Islet of Langerhans (tissue), 1 donor: ENCODE measurements around the gene MAPKAPK2.

Experiments used
- FAIRE-seq: peaks from one replicate; lab custom pipeline; 2011; peaks lifted over from hg19 to GRCh38; lab: Jason Lieb, UNC

MAPKAPK2 gene

DNA sequence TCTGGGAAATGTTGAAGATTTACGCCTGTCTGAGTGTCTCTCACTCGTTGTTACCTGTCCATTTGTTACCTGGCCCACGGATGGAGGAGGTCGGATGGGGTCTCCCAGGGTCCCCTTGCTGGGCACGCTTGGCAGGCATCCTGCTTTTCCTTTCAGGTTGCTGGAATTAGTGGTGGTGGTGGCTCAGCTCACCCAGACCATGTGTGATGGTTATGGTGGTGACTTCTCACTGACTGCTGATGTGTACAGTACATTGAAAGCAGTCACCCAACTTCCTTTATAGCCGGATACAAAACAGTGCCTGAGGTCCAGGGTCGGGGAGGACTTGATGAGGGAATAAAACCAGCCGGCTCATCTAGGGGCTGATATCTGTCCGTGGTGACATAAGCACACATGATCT, 19.5 kb downstream of the MAPKAPK2 start:
- no peak for FAIRE-seq

DNA sequence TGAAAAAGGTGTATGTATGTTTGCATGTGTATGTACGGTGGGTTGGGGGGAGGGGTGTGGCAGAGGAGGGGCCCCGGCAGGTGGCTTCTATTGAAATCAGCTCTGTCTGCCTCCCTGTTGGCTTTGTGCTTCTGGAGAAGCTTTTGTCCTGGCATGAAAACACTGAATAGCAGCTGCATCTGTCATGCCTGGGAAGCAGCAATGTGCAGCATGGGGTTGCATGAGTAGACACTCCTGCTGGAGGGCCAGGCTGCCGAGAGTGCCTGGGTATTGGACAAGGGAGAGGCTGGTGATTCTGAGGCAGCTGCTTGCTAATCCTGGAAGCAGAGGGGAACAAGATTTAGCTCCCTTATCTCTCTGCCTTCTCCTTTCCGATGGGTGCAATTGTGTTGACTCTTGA, 20.5 kb downstream of the MAPKAPK2 start:
- no peak for FAIRE-seq

DNA sequence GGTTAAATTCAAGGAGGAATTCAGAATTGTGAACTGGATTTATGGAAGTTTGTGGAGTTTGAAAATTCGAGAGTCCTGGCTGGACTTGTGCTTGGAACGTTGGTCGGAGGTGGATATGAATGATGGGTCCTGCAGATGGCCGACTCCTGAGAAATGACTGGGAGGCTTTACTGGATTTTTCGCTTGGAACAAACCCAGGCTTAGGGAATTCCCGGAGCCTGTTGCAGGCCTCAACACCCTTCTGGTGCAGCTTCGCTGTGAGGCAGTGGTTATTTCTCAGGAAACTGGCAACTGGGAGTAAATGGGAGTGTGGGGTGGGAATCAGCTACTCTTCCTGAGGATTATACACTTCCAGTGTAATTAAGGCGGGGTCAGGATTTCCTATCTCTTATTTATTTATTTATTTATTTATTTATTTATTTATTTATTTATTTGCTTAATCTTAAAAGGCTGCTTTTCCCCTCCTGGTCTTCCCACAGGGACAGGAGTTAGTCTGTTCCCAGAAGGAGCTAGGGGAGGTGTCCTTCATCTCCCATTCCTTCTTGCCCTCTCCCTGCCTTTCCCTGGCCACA, 21.1 kb downstream of the MAPKAPK2 start:
- FAIRE-seq, result no peak

DNA sequence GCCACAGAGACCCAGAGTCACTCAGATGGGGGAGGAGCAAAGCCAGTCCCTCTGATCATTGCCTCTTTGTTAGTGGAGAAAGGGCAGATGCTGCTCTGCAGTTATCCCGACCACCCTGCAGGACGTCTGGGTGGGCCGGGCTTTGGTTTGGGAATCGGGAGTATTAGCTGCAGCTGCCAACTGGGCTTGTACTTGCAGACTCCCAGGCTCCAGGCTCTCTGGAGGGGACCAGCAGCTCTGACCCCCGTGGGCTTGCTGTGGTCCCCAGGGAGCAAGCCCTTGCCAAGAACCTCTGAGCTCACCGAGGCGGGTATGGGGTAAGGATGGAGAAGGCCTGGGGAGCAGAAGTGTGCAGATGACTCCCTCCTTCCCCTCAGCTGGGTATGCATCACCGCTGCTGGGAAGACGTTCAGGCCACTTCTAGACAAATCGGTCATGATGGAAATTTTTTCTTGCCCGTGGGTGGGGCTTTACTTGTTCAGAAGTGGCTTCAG, 21.6 kb downstream of the MAPKAPK2 start:
- no peak for FAIRE-seq

DNA sequence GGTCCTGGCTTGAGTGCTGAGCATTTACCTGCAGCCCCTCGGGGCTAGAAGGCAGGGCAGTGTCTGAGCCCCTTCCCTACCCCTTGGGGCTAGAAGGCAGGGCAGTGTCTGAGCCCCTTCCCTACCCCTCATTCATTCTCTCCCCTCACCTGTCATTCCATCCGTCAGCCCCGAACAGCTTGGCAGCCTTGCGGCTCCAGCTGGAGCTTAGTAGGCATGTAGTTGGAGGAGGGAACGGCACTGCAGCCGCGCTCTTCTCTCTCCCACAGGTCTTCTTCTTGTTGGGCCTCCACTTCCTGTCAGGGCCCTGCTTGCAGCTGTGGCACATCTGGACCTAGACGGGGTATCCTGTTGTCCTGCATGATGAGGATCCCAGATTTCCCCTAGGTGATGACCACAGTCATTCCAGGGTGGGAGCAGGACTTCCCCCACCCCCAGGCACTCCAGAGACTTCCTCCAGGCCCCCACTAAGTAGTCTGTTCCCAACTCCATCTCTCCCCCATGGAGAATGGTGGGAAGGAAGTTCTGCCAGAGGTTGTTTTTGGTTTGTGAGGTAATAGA, 22.2 kb downstream of the MAPKAPK2 start:
- FAIRE-seq, result no peak

DNA sequence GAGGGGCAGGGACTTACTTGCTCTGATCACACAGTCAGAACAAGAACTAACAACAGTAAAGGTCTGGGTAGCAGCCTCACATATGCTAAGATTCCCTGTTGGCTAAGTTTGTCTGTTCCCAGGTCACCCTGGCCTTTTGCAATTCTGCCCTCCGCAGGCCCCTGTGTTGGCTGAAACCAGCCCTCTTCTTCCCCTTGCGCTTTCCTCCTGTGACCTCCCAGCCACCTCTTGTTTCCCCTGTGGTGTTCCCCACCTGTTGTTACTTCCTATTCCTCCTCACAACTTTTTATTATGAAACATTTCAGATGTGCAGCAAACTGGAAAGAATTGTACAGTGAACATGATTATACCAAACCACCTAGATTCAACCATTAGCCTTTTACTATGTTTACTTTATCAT, 23.4 kb downstream of the MAPKAPK2 start:
- FAIRE-seq, result no peak

DNA sequence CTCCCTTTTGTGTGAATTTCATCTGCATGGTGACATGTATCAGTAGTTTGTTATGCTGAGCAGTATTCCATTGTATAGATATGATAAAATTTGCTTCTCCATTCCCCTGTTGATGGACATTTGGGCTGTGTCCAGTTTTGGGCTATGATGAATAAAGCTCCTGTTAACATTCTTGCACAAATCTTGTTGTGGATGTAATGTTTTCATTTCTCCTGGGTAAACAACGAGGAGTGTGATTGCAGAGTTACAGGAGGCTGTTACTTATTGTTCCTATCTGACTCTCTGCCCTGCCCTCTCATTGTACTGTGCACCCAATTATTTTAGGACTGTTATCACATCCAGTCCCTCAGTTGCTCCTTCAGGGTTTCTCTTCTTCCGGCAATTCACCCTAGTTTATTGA, 24.2 kb downstream of the MAPKAPK2 start:
- no peak for FAIRE-seq

DNA sequence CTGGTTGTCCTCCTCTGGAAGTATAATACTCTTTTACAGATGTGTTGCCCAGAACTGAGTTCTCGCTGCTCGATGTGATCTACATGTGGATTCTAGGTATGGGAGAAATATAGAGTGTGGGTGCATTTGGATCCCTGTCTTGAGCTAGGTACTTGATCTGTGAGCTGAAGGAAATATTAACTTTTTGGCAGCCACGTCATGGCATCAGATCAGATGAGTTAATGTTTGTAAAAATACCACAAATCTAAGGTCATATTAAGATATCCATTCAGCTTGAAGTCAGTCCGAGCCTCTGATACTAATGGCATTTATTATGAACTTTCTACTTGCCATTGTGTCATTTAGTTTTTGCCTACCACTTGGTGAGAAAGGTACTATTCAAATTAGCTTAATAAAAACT, 24.6 kb downstream of the MAPKAPK2 start:
- FAIRE-seq, result no peak

DNA sequence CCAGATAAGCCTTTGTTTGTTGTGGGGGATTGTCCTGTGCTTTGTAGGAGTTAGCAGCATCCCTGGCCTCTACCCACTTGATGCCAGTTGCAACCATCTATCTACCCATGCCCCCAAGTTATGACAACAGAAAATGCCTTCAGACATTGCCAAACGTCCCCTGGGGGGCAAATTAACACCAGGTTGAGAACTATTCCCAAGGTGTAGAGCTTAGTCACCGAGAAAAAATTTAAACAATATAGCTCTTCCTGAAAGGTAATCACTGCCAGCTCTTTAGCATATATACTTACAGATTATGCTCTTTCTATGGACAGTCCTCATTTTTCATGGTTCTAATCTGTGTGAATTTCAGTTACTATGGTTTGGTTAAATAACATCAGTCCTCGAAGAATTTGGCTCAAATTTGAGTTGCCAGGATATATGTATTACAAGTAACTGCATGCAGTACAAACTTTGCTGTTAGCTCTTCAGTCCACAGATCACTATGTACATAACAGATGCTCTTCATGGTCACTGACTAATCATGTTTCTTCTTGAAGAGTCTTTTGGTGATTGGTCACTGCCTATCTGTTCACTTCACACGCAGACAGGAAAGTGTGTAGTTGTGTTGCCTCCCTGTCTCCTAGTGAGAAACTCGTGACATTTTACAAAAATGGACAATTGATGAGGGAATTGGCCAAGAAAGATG, 25.2 kb downstream of the MAPKAPK2 start:
- no peak for FAIRE-seq

DNA sequence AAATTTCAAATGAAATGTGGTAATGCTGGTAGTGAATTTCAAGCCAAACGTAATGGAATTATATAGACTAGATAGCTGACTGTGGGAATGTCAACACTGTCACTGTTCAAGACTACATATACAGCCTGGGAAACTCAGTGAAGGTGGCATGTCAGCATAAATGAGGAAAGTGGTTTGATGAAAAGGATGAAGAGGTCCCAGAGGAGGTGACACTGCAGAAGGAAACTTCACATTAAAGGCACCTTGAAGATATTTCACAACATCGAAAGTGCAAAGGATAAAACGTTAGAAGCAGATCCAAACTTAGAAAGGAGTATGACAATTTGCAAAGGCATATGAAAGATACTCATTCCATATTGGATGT, 25.7 kb downstream of the MAPKAPK2 start:
- no peak for FAIRE-seq

DNA sequence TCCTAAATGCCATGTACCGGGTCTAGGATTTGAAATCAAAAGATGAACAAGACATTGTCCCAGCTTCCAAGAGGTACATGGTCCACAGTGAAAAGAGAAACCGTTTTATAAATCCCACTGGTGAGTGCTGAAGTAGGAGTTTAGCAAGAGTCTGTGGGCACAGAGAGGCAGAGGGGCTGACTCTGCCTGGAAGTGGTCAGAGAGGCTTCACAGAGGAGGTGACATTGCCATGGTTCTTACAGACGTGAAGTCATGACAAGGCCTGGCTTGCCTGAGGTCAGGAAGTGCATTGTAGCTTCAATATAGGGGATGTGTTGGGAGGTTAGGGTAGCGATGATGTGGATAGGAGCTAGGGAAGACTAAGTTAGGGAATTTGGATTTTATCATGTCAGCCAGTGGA, 28.4 kb downstream of the MAPKAPK2 start:
- FAIRE-seq, result no peak

DNA sequence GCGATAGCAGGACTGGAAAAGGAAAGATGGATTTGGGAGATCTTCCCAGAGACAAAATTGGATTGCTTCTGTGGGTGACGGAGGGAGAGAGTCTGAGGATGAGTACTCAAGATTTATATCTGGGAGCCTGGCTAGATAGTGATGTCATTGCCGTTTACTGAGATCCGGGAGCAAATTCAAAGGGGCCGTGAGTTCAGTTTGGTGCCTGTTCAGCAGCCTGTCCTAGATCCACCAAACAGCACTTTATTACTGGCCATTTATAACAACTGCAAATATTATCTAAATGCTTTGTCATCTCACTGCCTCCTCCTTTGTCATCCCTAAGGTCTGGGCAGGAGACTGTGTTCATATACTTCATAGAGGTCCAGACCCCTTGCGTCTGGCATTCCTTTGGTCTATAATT, 29.2 kb downstream of the MAPKAPK2 start:
- FAIRE-seq, result no peak

DNA sequence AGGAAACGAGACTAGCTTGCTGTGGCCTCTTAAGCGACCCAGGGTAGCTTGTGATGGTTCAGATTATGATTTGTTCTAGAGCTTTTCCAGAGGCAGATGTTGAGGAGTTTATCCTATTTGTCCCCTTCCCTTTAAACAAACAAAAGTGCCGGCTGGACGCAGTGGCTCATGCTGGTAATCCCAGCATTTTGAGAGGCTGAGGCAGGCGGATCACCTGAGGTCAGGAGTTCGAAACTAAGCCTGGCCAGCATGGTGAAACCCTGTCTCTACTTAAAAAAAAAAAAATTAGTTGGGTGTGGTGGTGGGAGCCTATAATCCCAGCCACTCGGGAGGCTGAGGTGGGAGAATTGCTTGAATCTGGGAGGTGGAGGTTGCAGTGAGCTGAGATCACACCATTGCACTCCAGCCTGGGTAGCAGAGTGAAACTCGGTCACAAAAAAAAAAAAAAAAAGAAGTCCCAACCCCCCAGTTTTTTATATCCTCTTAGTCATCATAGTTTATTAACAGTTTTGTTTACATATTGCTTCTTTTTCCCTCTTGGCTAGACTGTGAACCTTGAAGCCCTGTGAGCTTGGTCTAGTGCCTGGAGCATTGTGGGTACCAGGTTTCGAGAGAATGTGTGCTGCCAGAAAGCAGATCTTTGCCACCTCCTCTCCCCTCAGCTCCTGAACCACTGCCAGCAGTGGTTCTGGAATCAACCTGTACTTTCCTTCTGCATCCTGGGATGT, 29.8 kb downstream of the MAPKAPK2 start:
- FAIRE-seq, result no peak

DNA sequence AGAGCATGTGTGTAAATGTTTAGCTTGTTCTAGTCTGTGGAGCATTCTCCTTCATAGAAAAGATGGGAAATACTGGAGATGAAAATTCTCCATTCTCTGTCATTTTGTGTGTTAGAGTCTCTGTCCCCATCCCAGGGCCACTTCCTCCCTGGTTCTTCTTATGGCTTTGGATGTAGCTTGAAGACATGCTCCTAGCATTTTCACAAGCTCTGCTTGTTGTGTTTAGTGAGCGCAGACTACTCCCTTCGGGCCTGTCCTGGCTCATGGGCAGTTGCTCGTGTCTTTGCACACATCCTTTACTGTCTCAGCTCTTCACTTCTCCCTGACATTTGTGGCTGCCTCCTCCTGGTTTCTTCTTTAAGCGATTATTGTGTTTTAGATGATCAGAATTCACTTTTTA, 30.4 kb downstream of the MAPKAPK2 start:
- no peak for FAIRE-seq

DNA sequence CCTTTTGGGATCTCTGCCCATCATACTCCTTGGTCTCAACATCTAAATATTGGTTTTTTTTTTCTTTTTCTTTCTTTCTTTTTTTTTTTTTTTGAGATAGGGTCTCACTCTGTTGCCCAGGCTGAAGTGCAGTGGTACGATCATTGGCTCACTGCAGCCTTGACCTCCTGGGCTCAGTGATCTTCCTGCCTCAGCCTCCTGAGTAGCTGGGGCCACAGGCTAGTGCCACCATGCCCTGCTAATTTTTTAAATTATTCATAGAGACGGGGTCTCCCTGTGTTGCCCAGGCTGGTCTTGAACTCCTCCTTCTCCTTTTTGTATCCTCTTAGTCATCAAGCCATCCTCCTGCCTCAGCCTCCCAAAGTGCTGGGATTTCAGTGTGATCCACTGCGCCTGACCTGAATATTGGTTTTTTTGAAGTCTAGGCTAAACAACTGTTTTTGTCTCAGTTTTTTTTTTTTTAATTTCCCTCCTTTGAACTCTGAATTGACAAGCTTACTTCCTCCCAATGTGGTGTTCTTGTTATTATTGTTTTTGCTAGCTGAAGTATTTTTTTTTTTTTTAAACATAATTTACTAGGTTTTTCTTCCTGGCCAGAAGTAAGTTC, 30.9 kb downstream of the MAPKAPK2 start:
- no peak for FAIRE-seq

DNA sequence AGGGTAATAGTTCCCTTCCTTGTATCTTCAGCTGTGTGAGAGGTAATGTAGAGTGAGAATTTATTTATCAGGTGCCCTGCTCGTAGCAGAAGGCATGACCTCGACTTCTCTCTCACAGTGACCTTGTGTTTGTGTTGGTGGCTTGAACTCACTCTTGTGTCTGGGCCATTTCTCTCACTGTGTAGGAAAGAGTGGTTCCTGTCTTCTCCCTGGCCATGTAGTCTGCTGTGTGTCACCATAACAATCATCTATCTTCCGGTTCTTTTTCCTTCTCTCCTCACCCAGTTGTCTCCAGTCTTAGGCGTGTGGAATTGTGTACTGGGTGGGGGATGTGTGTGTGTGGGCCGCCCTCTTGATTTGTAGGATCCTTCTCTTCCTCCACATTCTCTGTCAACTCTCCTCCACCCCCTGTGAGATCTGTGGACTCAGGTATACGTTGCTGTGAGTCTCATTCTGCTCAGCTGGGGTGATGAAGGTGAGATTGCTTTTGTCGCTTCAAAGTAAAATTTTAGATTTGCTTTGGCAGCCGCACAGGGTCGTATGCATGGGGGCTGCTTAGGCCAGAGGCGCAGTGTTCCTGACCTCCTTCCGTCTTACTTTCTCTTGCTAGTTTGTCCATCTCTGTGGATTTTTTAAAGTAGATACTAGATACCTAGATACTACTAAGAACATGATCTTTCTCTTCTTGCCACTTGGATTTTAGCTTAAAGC, 31.6 kb downstream of the MAPKAPK2 start:
- FAIRE-seq, result no peak

DNA sequence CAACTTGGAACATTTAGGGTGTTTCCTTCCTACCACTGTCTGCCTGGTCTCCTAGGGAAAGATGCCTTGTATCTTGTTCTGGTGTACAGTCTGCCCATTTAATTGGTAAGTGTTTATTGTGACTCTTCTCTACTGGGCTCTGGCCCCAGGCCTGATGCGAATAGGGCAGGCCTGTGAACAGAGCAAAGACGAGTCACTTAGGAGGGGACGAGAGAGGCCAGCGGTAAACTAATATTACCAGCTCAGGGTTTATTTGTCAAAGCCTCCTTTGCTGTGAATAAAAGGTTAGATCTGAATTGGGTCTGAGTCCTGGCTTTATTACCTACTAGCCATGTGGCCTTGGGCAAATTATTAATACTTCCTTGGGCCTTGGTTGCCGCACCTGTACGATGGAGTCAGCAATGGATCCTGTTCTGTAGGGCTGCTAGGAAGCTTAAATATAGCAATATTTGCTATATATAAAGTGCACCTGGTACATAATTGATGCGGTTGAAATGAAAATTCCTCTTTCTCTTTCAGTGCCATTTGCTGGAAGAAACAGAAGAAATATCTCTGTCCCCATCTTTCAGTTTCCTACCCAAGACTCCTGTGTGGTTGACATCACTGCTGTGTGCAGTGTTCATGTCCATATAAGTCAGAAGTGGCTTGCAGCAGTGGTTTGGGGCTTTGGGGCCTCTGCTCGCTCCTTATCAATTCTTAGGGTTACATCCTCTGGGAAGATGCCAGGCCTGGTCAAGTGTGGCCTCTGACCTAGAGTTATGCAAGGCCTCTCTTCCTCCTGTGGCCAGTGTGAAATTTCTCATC, 32.4 kb downstream of the MAPKAPK2 start:
- no peak for FAIRE-seq

DNA sequence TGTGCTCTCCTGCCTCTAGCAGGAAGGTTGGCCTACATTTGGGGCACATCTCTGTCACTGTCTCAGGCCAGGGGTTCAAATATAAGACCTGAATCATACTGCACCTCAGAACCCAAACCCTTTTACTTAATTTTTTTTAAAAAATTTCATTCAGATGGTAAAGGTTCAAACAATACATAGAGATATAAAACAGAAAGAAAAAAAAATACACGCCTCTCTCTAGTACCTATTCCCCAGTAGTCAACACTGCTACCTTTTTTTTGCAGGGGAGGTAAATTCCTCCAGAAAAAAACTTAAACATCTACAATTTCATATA, 32.9 kb downstream of the MAPKAPK2 start:
- FAIRE-seq, result no peak

DNA sequence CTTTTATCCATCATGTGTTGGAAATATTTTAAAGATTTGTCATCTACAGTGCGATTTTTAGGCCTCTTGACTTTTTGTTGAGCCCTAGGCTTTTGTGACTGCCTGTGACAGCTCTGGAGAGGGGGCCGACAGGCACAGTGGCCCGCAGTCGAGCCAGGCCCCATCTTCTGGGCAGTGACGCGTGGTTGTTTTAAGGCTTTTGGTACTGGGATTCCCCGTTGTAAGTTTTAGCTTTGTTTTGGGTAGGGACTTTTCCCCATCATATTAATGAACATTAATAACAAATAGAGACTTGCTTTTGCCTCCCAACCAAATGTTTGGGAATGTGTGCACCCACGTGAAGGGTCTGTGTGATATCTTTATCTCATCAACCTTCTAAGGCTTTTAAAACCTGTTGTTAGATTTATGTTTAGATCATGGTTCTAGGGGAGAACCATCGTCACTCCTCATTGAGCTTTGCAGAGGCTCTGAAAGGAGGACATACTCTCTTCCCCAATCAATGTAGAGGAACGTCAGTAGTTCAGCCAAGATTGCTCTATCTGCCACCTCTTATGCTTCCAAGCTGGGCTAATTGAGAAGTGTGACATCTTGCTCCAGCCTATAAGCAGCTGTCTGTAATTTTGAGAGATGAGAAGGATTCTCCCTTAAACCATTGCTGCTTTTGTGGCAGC, 34.6 kb downstream of the MAPKAPK2 start:
- no peak for FAIRE-seq

DNA sequence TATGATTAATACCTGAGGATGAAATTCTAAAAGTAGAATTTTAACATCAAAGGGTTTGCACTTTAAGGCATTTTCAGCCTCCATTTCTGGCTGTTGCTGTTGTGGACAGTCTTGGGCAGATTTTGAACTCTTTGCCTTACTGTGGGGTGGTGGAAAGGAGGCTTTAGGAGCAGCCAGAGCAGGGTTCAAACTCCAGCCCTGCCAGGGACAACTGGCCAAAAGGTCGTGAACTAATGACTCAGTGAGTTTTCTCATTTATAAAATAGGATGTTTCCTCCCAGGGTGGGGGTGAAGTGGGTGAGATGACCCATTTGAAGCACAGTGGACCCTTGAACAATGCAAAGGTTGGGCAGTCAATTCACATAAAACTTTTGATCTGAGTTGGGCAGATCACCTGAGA, 36.7 kb downstream of the MAPKAPK2 start:
- no peak for FAIRE-seq
